GM19438 (cell line): ENCODE results near the gene ABCC2.
"Not testable (repeated sequence)": the region's sequence is repeated elsewhere in the genome, so short reads cannot be mapped to it uniquely, and the experiment has no call there.

ENCODE experiments used
- ATAC-seq: cut with Tn5 transposase; IDR thresholded peaks from one replicate; pipeline ENCODE4 v1.9.1; 2021; ENCODE audit warnings: low read depth; ENCODE audit not compliant: unreplicated experiment

ABCC2 gene

DNA sequence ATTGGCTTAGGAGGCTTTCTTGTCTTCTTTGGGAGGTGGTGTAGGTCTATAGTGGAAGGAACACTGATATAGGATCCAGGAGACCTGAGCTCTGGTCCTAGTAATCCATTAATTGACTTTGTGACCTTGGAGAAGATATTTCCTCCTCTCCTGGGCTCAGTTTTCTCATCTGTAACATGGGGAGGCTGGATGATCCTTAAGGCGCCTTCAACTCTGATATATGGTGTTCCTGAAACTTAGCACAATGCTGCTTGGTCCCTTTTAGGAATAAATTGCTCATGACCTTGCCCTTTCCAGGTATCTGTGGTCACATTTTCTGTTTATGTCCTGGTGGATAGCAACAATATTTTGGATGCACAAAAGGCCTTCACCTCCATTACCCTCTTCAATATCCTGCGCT lies 25.3 kb downstream of the ABCC2 start:
- no peak for ATAC-seq

DNA sequence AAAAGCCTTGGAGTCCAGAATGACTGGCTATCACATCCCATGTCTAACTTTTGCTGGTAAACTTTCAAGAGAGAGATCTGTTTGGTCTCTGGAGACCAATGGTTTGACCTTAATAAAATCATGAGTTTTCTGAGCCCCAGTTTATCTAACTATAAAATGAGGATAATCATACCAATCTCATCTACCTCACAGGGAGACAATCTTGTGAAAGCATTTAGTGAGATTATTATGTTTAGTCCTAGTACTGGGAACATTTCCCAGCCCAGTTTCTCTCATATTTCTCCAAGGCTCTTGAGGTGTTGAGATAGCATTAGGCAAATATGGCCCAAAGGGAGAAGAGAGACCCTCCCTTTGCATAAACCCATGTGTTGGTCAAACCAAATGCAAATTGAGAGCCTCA lies 25.8 kb downstream of the ABCC2 start:
- ATAC-seq: no peak

DNA sequence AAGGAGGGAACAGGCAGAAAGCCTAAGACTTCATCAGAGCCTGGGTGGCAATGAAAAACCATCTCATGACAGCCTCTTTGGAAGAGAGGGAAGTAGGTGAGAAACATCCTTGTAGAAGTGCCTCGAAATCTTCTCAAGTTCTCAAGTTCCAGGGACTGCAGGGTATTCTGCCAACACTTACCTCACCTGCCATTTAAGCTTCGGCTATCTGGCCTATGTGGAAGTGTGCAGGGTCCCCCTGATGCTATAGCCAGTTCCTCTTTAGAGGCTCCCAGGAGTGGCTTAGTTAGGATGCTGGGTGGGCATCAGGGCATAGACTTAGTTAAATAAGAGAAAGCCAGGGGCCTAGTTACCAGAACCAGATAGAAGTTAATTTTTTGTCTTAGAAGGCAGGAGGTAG lies 27.0 kb downstream of the ABCC2 start:
- no peak for ATAC-seq

DNA sequence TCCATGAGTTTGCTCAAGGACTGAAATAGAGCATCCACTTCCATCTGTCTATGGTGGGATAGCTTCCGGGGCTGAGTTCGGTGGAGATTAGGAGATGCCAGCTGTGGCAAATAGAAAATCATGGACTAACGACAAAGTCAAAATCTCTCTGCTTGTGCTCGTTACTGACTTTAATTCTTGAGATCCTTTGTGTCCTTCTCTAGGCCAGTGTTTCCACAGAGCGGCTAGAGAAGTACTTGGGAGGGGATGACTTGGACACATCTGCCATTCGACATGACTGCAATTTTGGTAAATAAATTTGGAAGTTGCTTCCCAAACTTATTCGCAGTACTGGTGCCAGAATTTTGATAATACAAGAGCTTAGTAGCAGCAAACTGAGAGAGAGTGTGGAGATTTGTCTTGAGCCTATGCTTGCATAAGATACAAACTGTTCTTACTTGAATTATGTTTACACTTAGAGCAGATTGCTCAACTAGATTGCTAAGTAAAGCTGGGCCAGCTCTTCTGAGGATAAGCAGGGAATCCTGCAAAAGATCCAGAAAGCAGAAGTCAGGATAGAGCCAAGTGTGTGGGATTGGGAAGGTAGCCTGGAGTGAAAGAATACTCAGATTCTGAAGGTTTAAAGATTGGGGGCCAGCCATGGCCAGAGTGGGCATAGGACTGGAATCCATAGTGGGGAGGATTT lies 27.6 kb downstream of the ABCC2 start:
- ATAC-seq: no peak

DNA sequence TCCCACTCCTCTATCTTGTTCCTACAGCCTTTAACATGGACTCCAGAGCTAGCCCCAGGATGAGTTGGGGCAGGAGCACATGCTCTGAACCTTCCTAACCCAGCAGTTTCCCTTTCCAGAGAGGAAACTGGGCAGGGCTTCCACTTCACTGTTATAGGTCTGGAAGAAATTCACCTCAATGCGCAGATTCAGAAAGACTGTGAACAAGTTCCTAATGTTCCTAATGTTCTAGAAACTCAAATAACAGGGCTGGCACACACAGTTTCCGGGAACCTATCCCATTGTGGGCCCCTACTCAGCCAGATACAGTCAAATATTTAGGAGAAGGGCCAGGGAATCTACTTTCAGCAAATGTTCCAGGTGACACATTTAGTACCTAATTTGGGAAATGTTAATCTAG lies 29.7 kb downstream of the ABCC2 start:
- no peak for ATAC-seq

DNA sequence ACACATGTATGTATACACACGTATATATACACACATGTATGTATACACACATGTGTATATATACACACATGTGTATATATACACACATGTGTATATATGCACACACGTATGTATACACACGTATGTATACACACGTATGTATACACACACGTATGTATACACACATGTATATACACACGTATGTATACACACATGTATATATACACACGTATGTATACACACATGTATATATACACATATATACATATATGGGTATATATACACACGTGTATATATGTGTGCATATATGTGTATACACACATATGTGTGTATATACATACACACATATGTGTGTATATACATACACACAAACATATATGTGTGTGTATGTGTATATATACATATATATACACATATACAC lies 31.7 kb downstream of the ABCC2 start:
- no peak for ATAC-seq

DNA sequence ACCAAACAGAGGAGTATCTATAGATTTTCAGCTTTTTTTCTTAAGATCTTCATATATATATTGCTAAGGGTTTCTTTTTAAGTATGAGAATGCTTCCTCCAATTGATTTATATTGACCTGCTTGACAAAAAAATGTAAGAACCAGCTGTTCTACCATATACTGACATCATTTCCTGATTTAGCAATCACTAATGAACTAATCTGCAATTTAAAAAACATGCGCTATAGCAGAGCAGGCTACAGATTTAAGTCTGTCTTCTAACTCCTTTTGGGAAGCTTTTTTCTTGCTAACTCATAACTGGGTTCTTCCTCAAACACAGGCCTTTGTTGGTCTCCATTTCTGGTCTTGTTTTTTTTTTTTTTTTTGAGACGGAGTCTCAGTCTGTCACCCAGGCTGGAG lies 33.2 kb downstream of the ABCC2 start:
- ATAC-seq: no peak

DNA sequence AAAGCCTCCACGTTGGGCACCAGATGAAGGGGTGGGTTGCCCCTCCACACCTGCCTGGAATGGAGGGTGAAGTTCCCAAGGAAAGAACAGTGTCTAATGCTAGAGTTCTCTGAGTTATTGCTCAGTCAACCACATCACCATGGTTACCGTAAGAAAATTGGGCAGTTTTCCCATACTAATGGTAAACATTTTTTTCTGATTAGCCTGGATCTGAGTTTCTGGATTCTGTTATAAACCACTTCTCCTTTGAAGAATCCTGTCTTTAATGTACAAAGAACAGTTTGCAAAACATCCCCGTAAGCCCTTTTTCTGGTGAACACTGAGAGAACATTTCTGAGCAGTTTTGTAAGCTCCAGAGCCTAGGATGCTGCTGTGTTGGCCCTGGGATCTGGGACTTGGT lies 45.5 kb downstream of the ABCC2 start:
- ATAC-seq: no peak

DNA sequence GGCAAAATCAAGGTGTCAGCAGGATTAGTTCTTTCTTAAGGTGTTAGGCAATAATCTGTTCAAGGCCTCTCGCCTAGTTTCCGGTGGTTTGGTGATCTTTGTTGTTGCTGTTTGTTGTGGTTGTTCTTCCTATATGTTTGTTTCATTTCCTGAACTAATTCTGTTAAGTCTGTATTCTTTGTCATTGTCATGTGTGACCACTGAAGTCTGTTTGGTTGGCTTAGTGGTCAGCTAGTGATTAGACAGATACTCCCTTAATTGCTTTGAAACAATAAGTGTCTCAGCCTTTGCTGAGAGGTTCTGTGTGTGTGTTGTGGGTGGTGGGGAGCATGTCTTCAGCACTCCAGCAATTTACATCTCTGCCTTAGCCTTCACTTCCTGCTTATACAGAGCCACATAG lies 46.0 kb downstream of the ABCC2 start:
- no peak for ATAC-seq

DNA sequence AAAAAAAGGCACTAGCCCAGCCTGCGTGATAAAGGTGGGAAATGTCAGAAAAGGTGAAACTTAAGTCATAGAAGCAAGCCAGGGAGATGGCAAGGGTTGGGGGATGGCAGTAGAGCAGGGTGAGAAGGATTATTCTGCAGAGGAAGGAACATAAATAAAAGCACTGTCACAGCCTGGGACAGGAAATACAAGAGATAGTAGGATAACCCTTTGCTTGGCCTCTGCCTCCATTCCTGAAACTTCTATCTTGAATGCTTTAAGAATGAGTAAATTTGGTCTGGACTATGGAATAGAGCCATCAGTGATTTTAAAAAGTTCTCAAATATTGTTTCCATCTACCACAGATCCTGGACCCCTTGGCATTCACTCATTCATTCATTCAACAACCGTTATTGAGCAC lies 50.0 kb downstream of the ABCC2 start:
- no peak for ATAC-seq

DNA sequence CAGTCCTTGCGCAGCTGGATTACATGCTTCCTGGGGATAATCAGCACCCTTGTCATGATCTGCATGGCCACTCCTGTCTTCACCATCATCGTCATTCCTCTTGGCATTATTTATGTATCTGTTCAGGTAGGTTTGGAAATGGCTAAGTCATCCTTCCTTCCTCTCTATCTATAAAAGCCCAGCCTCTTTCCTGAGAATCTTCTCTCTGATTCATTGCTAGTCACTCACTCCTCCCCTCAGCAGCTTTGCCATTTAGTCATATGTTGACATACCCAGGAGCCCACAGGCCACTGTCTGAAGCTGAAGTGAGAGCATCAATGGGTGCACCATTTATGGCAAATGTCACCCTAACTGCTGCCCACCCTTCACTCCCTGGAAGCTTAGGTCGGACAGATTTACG lies 52.0 kb downstream of the ABCC2 start:
- ATAC-seq: no peak

DNA sequence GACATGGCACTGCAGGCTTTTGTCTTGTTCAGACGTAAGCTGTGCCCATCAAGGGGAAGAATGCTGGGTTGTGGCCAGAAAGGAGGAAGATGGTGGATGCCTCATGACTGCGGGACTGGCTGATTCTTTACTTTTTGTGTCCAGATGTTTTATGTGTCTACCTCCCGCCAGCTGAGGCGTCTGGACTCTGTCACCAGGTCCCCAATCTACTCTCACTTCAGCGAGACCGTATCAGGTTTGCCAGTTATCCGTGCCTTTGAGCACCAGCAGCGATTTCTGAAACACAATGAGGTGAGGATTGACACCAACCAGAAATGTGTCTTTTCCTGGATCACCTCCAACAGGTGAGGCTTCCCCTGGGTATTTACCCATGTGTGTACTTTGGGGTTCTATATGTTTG lies 53.5 kb downstream of the ABCC2 start:
- no peak for ATAC-seq

DNA sequence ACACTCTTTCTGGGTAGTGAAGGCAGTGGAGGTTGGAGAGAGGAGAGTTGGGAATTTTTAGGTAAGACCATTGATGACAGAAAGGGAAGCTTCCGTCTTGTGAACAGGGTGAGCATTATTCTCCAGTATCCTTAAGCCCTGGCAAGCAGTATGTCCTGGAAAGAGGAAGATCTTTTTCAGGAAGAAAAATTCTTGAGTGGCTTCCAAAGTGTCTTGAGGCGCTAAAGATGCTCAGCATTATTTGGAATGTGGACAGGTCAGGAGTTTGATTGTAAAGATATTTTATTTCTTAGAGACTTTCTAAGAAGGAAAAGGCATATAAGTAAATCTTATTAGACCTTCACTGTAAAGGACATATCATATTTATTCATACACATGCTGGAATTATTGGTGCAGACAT lies 54.3 kb downstream of the ABCC2 start:
- no peak for ATAC-seq

DNA sequence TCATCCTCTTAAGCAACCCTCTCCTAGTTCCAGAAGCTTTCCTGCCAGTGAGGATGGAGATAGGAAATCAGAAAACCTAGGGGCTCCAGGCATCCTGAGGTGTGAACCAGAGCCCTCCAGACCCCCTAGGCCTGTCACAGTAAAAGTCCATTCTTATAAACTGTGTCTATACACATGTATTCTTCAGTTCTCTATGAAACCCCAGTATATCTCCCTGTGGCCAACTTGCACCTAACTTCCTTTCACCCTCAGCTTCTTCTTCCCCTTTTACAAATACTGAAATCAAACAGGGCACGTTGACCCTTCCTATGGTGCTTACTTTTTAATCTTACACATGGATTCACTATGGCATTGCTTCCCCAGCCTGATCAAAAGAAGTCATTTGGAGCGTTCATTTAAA lies 58.4 kb downstream of the ABCC2 start:
- ATAC-seq: not testable (repeated sequence)

DNA sequence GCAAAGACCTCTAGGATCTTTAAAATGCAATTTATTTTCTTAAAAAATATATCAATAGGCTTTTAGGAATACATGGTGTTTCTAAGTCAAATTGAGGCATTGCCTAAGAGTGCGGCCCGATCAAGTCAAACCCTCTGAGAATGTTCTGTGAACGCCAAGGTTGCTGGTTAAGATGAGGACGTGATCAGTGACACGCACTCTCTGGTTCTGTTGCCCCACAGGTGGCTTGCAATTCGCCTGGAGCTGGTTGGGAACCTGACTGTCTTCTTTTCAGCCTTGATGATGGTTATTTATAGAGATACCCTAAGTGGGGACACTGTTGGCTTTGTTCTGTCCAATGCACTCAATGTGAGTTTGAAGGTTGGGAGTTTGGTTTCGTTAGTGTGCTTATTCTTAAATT lies 59.3 kb downstream of the ABCC2 start:
- no peak for ATAC-seq

DNA sequence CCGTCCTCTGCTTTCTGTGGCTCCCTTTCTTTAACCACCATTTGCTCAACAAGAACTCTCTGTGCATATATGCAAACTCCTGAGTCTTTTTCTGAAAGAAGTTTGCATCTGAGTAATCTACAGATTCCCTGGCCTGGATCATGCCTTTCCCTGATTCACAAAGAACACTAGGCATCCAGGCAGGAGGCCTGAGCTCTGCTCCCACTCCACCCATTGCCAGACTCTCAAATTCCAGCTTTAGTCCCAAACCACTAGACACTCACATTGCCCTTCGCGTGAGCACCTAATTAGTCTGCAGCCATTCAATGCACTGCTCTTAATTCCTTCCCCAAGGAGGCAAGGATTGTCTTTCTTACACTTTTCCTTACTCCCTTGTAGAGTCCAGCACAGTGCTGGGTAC lies 60.9 kb downstream of the ABCC2 start:
- ATAC-seq: no peak

DNA sequence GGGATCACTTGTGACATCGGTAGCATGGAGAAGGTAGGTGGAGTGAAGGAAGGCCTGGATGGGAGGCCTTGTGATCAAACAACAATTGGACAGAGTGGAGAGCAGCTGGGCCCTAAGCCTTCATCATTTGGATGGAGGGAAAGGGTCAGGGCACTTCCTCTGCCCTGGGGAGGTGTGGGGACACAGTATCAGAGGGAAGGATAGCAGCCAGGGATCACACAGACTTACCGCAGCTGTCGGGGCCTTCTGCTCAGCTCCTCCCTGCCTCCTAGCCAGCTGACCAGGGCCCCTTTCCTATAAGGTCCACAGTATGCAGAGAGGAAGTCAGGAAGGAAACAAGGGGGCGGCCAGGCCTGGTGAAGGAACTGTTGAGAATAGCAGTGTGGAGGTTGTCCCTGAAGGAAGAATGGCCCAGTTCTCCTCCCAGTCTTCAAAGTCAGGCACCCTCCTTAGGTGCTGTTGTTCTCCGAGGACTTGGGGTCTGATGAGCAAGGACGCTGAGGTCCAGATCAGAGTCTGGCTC lies 62.1 kb downstream of the ABCC2 start:
- ATAC-seq: no peak

DNA sequence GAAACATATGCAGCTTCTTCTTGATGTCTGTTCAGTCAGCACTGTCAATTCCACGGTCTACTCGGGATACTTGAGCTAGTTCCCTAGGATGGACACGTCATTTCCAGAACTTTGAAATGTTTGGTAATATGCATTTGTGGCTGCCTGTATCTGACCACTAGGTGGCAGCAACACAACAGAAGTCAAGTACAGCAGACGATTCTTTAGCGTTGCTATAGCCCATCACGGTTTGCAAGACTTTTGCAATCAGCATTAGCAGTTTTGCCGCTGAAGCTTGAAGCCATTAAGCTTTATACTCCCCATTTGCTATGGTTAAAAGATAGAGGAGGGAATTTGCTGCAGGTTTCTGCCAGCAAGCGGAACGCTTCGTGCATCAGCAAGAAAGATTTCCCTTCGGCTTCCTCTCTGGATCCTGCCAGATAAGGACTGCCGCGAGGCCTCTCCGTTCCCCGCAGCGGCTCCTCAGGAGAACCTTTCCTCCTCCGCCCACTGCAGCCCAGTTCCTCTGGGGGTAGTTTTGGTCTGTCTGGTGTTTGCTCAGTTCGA lies 63.5 kb downstream of the ABCC2 start:
- peak; percentile 89 for ATAC-seq

DNA sequence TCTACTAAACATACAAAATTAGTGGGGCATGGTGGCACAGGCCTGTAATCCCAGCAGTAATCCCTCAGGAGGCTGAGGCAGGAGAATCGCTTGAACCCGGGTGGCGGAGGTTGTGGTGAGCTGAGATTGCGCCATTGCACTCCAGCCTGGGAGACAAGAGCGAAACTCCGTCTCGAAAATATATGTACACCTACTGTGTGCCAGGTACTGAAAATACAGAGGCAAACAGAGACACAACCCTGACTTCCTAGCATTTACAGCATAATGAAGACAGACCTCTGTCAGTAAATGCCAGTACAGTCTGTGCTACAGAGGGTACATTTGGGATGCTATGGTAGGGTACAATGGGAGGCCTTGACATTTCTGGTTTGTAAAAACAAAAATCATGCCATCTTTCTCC lies 66.6 kb downstream of the ABCC2 start:
- no peak for ATAC-seq

DNA sequence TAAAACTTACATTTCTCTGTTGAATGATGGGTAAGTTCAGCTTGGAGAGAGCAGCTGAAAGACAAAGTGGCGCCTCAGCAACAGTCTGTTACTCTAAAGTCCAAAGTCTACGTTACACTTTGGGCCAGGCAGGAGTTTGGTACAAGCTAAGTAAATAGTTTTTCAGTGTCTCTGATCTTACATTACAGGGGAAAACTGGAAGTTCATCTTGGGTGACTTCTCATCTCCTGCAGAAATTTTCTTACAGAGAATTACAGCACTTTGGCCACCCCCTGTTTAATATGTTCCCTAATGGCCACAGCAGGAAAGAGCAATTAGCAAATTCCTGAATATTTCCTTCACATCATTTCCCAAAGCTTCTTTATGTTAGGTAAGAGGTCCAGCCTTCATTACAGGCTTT lies 67.1 kb downstream of the ABCC2 start:
- no peak for ATAC-seq

DNA sequence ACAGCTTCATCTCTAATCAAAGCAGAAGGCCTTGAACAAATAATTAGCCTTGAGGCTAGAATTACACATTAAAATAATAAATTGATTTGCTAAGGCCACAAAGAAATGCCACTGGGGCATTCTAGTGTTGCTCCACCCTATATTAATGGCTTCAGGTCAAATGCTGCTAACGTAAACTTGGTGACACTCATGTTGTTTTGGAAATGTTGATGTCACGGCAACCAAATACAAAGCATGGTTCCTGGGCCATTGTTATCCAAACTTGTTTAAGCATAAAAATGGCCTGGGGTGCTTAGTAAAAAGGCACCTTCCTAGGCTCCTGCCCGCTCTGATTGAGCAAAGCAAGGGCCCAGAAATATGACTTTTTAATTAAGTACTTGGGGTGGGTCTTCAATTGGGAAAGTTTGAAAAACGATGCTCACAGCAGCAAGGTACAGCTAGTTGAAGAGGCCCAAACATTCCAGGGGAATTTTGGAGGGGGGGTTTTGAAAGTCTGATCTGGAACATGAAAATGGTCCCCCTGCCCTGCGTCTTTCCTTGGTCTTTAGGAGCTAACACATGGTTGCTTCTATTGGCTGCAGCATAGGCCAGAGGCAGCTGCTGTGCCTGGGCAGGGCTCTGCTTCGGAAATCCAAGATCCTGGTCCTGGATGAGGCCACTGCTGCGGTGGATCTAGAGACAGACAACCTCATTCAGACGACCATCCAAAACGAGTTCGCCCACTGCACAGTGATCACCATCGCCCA lies 67.8 kb downstream of the ABCC2 start:
- ATAC-seq: no peak

DNA sequence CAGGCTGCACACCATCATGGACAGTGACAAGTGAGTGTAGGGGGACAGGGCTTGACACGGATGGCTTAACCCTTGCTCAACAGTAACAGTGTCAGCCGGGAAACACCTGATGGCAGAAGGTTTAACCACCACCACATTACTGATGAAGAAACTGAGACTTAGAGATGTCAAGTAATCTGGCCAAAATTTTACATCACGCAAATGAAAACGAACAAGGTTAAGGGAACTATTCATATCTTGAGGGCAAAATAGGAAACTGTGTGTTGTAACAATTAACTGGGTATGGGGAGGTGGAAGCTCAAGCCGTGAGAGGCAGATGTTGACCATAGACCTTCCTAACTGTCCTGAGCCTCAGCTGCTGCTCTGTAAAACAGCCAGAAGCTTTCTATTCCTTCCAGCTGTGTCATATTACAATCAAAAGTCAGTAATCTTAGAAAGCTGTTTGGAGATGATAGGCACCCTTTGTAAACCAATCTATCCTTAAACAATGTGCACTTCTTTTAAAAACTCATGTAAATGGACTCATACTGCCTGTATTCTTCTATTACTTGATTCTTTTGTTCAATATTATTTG lies 68.4 kb downstream of the ABCC2 start:
- ATAC-seq: no peak
